ENCODE measurements around the gene ITGA2.

GRCh38 chr5:53068291-53068836 lies 79.2 kb downstream of the ITGA2 start:
- no peak for TF ChIP-seq POLR2AphosphoS5 (IDR thresholded peaks at IDR 0.05; ENCODE audit: low read depth, low read length)
- TF ChIP-seq CTCF (IDR thresholded peaks at IDR 0.05 in 2 of 3, conservative IDR thresholded peaks at IDR 0.05 in 1 of 3; ENCODE audit: borderline replicate concordance in 1 of 3, insufficient read depth in 1 of 3, low read depth in 2 of 3, low read length in 2 of 3): no peak
- no peak for TF ChIP-seq CEBPB (IDR thresholded peaks at IDR 0.05; ENCODE audit: low read depth)
- TF ChIP-seq SP1 (IDR thresholded peaks at IDR 0.05; ENCODE audit: low read depth): no peak
- TF ChIP-seq MAX (IDR thresholded peaks at IDR 0.05): no peak
- TF ChIP-seq EZH2phosphoT487 (IDR thresholded peaks at IDR 0.05; ENCODE audit: borderline replicate concordance): no peak
- no peak for TF ChIP-seq EZH2 (IDR thresholded peaks at IDR 0.05)
- no peak for TF ChIP-seq YY1 (IDR thresholded peaks at IDR 0.05; ENCODE audit: extremely low read depth, insufficient replicate concordance, low read depth, low read length)
